Endothelial cell of umbilical vein (primary cell): ENCODE results near the gene EFHC1.

ENCODE experiments used
- EZH2 ChIP-seq: IDR thresholded peaks from 2 replicates; pipeline ENCODE4 v1.6.1; 2012; ENCODE audit warnings: borderline replicate concordance, low read depth, mild to moderate bottlenecking, moderate library complexity, low read length, inconsistent platforms; ENCODE audit not compliant: severe bottlenecking
- FOS ChIP-seq: IDR thresholded peaks from 2 replicates; pipeline ENCODE4 v1.6.1; 2011; ENCODE audit warnings: mild to moderate bottlenecking, low read length, moderate library complexity, borderline replicate concordance; ENCODE audit not compliant: insufficient read depth
- GATA2 ChIP-seq: IDR thresholded peaks from 2 replicates; pipeline ENCODE4 v1.7.0; 2011; ENCODE audit warnings: low read depth, mild to moderate bottlenecking, moderate library complexity, mixed read lengths, low read length; ENCODE audit not compliant: insufficient read length, insufficient read depth
- JUN ChIP-seq: IDR thresholded peaks from 2 replicates; pipeline ENCODE4 v1.6.1; 2011; ENCODE audit warnings: borderline replicate concordance, low read depth; ENCODE audit not compliant: insufficient read length, insufficient read depth
- MYC ChIP-seq: IDR thresholded peaks from one replicate; pipeline ENCODE4 v1.6.1; 2011; ENCODE audit warnings: mild to moderate bottlenecking, low read depth, low read length
- POLR2A ChIP-seq: IDR thresholded peaks from 2 replicates; pipeline ENCODE4 v1.6.1; 2012; ENCODE audit warnings: low read depth, mild to moderate bottlenecking, control low read depth, low read length
- POLR2AphosphoS5 ChIP-seq: IDR thresholded peaks from 2 replicates; pipeline ENCODE4 v1.6.1; 2012; ENCODE audit warnings: low read depth, mild to moderate bottlenecking, control low read depth, low read length, moderate library complexity; ENCODE audit not compliant: insufficient read depth
- TF ChIP-seq, protein P1 (sequence below), 2 donors: IDR thresholded peaks; 1 replicate in 1 of 2; 2 replicates in 1 of 2; pipeline ENCODE4 v1.5.1; 2011; ENCODE audit warnings: low read length in 2 of 2, mild to moderate bottlenecking in 2 of 2, moderate library complexity in 2 of 2, control low read depth in 1 of 2, inconsistent platforms in 1 of 2, low read depth in 1 of 2; ENCODE audit not compliant: insufficient read depth in 1 of 2; ENCODE audit errors: extremely low read depth in 1 of 2
- TF ChIP-seq, protein P2 (sequence below): IDR thresholded peaks from 2 replicates; pipeline ENCODE4 v1.6.1; 2011; ENCODE audit not compliant: insufficient read depth, insufficient read length

DNA sequence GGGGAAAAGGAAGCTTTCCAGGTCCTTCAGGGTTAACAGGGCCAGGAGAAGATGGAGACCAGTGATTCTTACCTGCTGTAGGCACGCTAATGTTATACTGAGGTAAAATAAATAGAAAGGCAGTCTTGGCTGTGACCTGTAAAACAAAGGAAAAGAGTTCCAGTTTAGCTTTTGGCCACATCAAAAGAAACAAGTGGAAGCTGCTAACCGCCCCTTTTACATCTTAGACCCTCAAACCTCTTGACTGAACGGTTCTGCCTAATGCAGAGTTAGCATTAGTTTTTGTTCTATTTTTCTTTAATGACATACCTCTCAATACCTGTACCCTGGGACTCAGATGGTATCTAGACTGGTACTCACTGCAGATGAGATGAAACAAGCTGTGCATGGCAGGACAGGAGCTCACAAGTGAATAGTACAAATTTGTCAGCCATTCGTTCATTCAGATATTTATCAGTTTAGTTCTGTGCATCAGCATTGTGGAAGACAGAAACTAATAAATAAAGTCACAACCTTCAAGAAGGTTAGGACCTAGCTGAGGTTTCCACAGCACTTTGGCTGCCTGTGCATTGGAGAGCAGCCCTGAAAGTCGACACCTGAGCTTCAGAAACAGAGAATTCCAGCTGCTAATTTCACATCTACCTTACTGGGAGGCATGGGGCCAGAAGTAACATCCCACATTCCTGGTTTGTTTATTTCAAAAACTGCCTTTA, 115.7 kb downstream of the EFHC1 start:
- TF ChIP-seq POLR2A (no peak), EZH2 (no peak), POLR2AphosphoS5 (no peak), JUN (no peak), FOS (no peak), MYC (no peak), GATA2 (no peak)
- TF ChIP-seq, protein P1, sequence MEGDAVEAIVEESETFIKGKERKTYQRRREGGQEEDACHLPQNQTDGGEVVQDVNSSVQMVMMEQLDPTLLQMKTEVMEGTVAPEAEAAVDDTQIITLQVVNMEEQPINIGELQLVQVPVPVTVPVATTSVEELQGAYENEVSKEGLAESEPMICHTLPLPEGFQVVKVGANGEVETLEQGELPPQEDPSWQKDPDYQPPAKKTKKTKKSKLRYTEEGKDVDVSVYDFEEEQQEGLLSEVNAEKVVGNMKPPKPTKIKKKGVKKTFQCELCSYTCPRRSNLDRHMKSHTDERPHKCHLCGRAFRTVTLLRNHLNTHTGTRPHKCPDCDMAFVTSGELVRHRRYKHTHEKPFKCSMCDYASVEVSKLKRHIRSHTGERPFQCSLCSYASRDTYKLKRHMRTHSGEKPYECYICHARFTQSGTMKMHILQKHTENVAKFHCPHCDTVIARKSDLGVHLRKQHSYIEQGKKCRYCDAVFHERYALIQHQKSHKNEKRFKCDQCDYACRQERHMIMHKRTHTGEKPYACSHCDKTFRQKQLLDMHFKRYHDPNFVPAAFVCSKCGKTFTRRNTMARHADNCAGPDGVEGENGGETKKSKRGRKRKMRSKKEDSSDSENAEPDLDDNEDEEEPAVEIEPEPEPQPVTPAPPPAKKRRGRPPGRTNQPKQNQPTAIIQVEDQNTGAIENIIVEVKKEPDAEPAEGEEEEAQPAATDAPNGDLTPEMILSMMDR (IDR thresholded peaks at IDR 0.05; ENCODE audit: extremely low read depth in 1 of 2, insufficient read depth in 1 of 2, low read depth in 1 of 2, low read length in 2 of 2), result no peak
- TF ChIP-seq, protein P2, sequence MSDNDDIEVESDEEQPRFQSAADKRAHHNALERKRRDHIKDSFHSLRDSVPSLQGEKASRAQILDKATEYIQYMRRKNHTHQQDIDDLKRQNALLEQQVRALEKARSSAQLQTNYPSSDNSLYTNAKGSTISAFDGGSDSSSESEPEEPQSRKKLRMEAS, result no peak
